Measurements from ENCODE around the gene RIMBP3C.
A peak's percentile ranks its signal among the peaks of the same experiment; 100 is the strongest.
"Not testable (repeated sequence)": the region's sequence is repeated elsewhere in the genome, so short reads cannot be mapped to it uniquely, and the experiment has no call there.

RIMBP3C gene

GRCh38 chr22:21573750-21574494 is 22.7 kb upstream of the RIMBP3C start:
- no peak for DNase-seq (ENCODE audit: low read depth in 2 of 2)

GRCh38 chr22:21573293-21573734 is 22.1 kb upstream of the RIMBP3C start:
- no peak for DNase-seq (ENCODE audit: low read depth in 2 of 2)

- DNase-seq (ENCODE audit: low read depth in 2 of 2): no peak
Observed at GRCh38 chr22:21571679-21572078, 20.4 kb upstream of the RIMBP3C start.

- DNase-seq (ENCODE audit: low read depth in 2 of 2): no peak
Observed at GRCh38 chr22:21570398-21570797, 19.1 kb upstream of the RIMBP3C start.

- no peak for DNase-seq (ENCODE audit: low read depth in 2 of 2)
Observed at GRCh38 chr22:21569459-21570170, 18.4 kb upstream of the RIMBP3C start.

- not testable (repeated sequence) for DNase-seq (ENCODE audit: low read depth in 2 of 2)
Observed at GRCh38 chr22:21569076-21569427, 17.8 kb upstream of the RIMBP3C start.

- DNase-seq (ENCODE audit: low read depth in 2 of 2): no peak
Observed at GRCh38 chr22:21568347-21569075, 17.2 kb upstream of the RIMBP3C start.

GRCh38 chr22:21567456-21568346 is 16.4 kb upstream of the RIMBP3C start, which contains the start of gene UBE2L3:
Gene UBE2L3, plus strand, starts transcription at chr22:21567714. Its CDS starts 31 bp downstream, at chr22:21567745.
- peak; percentile 60 to 62 for DNase-seq (ENCODE audit: low read depth in 2 of 2)

GRCh38 chr22:21564411-21564810 is 13.2 kb upstream of the RIMBP3C start:
- DNase-seq (ENCODE audit: low read depth in 2 of 2): no peak

- no peak for DNase-seq (ENCODE audit: low read depth in 2 of 2)
Observed at GRCh38 chr22:21563912-21564311, 12.7 kb upstream of the RIMBP3C start.

GRCh38 chr22:21560657-21561056 is 9.4 kb upstream of the RIMBP3C start:
- DNase-seq (ENCODE audit: low read depth in 2 of 2): not testable (repeated sequence)

- not testable (repeated sequence) for DNase-seq (ENCODE audit: low read depth in 2 of 2)
Observed at GRCh38 chr22:21559345-21560125, 8.3 kb upstream of the RIMBP3C start.

GRCh38 chr22:21550678-21551047 is 598 bp downstream of the RIMBP3C start:
- not testable (repeated sequence) for DNase-seq (ENCODE audit: low read depth in 2 of 2)

GRCh38 chr22:21550008-21550677 is 1.1 kb downstream of the RIMBP3C start:
- DNase-seq (ENCODE audit: low read depth in 2 of 2): not testable (repeated sequence)

- not testable (repeated sequence) for DNase-seq (ENCODE audit: low read depth in 2 of 2)
Observed at GRCh38 chr22:21549558-21549957, 1.7 kb downstream of the RIMBP3C start.

- DNase-seq (ENCODE audit: low read depth in 2 of 2): not testable (repeated sequence)
Observed at GRCh38 chr22:21544432-21545322, 6.6 kb downstream of the RIMBP3C start.

- not testable (repeated sequence) for DNase-seq (ENCODE audit: low read depth in 2 of 2)
Observed at GRCh38 chr22:21539862-21540261, 11.4 kb downstream of the RIMBP3C start.

- not testable (repeated sequence) for DNase-seq (ENCODE audit: low read depth in 2 of 2)
Observed at GRCh38 chr22:21532863-21533648, 18.2 kb downstream of the RIMBP3C start.

Measured in activated CD8-positive, alpha-beta memory T cell treated with anti-CD3 and anti-CD28 coated beads for 4 hours (primary cell).